Panc1 (cell line): ENCODE measurements around the gene CEP85L. TPM values are rescaled to one million over a fixed set of nuclear protein-coding genes. Genes with fewer than 3 reads are reported as not detected.

Source experiments
- ATAC-seq: fragments of 200-7000 bp; cut with Tn5 transposase; 2 replicates; pipeline ENCODE4 v1.9.1; 2020; ENCODE audit warnings: mild to moderate bottlenecking, moderate library complexity
- Bru-seq: library from RNA; stranded (reverse); fragments of 400-500 nt; gene quantifications from one replicate; lab custom pipeline; 2021; lab: Mats Ljungman, UMichigan
- BruChase-seq, 2 experiments: library from RNA; stranded (reverse); fragments of 400-500 nt; gene quantifications; one replicate each; lab custom pipeline; 2021; lab: Mats Ljungman, UMichigan
- BruUV-seq: library from RNA; stranded (reverse); fragments of 400-500 nt; replicated peaks from 2 replicates; lab custom pipeline; 2021; lab: Mats Ljungman, UMichigan
- CTCF ChIA-PET: fragments of 300-600 bp; sonication (Branson Sonifier 250); formaldehyde crosslinking; loops from one replicate; lab custom pipeline; 2022; ENCODE audit warnings: antibody characterized with exemption; lab: Charles Lee
- POLR2A ChIA-PET: fragments of 300-600 bp; sonication (Branson Sonifier 250); formaldehyde crosslinking; loops from one replicate; lab custom pipeline; 2022; ENCODE audit warnings: antibody characterized with exemption; lab: Charles Lee
- DNase-seq: peaks from one replicate; pipeline ENCODE4 v3.0.0-alpha.2; 2010; ENCODE audit warnings: low read depth, low spot score
- H3K27ac ChIP-seq: 2 replicates; pipeline ENCODE4 v1.5.1; 2011; ENCODE audit warnings: mild to moderate bottlenecking, low read length, inconsistent platforms
- H3K27me3 ChIP-seq: fragments of 200-500 bp; sonication (Bioruptor generic); 2 replicates; pipeline ENCODE4 v1.6.0; 2014; ENCODE audit warnings: low read length, inconsistent platforms; ENCODE audit not compliant: control insufficient read depth, insufficient read depth
- H3K36me3 ChIP-seq: fragments of 200-500 bp; sonication (Bioruptor generic); 2 replicates; pipeline ENCODE4 v1.5.1; 2014; ENCODE audit warnings: inconsistent platforms, mild to moderate bottlenecking, low read length, moderate library complexity; ENCODE audit not compliant: control insufficient read depth, insufficient read depth
- H3K4me1 ChIP-seq: 2 replicates; pipeline ENCODE4 v1.5.1; 2011; ENCODE audit warnings: inconsistent platforms, mild to moderate bottlenecking, low read length, moderate library complexity; ENCODE audit not compliant: control insufficient read depth, insufficient read depth
- H3K4me3 ChIP-seq, 2 experiments: 2 replicates each; pipeline ENCODE4 v1.5.1; 2011 to 2012; ENCODE audit warnings: low read depth in 2 of 2, low read length in 2 of 2, mild to moderate bottlenecking in 2 of 2, inconsistent platforms in 1 of 2, moderate library complexity in 1 of 2
- H3K9me3 ChIP-seq: fragments of 200-500 bp; sonication (Bioruptor generic); 2 replicates; pipeline ENCODE4 v1.5.1; 2014; ENCODE audit warnings: low read depth, mild to moderate bottlenecking, inconsistent platforms, low read length, moderate library complexity; ENCODE audit not compliant: control insufficient read depth, insufficient read depth
- CTCF ChIP-seq: fragments of 450-650 bp; IDR thresholded peaks from 2 replicates; pipeline ENCODE4 v1.5.1; 2017; ENCODE audit warnings: mild to moderate bottlenecking
- POLR2AphosphoS5 ChIP-seq: IDR thresholded peaks from 2 replicates; pipeline ENCODE4 v1.6.1; 2012; ENCODE audit warnings: mild to moderate bottlenecking, low read depth, low read length, moderate library complexity
- REST ChIP-seq, 2 experiments: IDR thresholded peaks; 2 replicates each; pipeline ENCODE4 v1.6.1; 2011 to 2012; ENCODE audit warnings: low read depth in 2 of 2, control low read depth in 1 of 2, low read length in 1 of 2, mild to moderate bottlenecking in 1 of 2, moderate library complexity in 1 of 2; ENCODE audit not compliant: insufficient read depth in 1 of 2
- SIN3A ChIP-seq: IDR thresholded peaks from 2 replicates; pipeline ENCODE4 v1.6.1; 2012; ENCODE audit warnings: low read depth, mild to moderate bottlenecking, low read length, moderate library complexity, borderline replicate concordance; ENCODE audit not compliant: insufficient read depth
- TCF7L2 ChIP-seq: IDR thresholded peaks from 2 replicates; pipeline ENCODE4 v1.6.1; 2011; ENCODE audit warnings: mild to moderate bottlenecking, low read depth, low read length, inconsistent platforms
- in situ Hi-C: cut with HindIII; loops from 2 replicates; pipeline ENCODE4 v1.10.0; 2016; ENCODE audit warnings: low sequenced_read_pairs, low pct_unique_long_range_greater_than_20kb
- intact Hi-C: fragments of 100-400 bp; cut with micrococcal nuclease; formaldehyde crosslinking; loops from one replicate; pipeline ENCODE4 v1.10.0; 2022; ENCODE audit not compliant: unreplicated experiment
- long read RNA-seq: library from polyadenylated mRNA; unstranded; transcript quantifications from one replicate; pipeline ENCODE4 v2.0.0, GENCODE V29; 2021; ENCODE audit not compliant: unreplicated experiment
- polyA plus RNA-seq: library from polyadenylated mRNA; unstranded; fragments of >200 nt; gene quantifications from one replicate; pipeline ENCODE4 v1.2.1, GENCODE V29; 2012; ENCODE audit warnings: missing spikeins; ENCODE audit not compliant: insufficient read length
- total RNA-seq: library from RNA; stranded (reverse); gene quantifications from one replicate; pipeline ENCODE4 v1.2.1, GENCODE V29; 2021; ENCODE audit not compliant: unreplicated experiment

CEP85L gene
- total RNA-seq (6.7 TPM), Bru-seq, nascent RNA (percentile 76 among the genes with signal in this experiment), BruChase-seq, experiment 1, labeled RNA remaining after a 2-hour chase (percentile 64 among the genes with signal in this experiment), BruChase-seq, experiment 2, labeled RNA remaining after a 6-hour chase (percentile 58 among the genes with signal in this experiment)
- polyA plus RNA-seq: 1.3 TPM
- long read RNA-seq, full-length matches to known transcripts: 4 of 12 reads
- long read RNA-seq, partial matches to known transcripts: 8 of 12 reads
- long read RNA-seq, other reads (novel, unspliced or antisense): 0 of 12 reads

- intact Hi-C loops (loop anchor here (5.0 kb wide), 1 partner anchor 246 kb away; no protein-coding TSS in a partner anchor), in situ Hi-C loops (no loop called here)
- Histone ChIP-seq H3K4me1 (peaks cover 20% of the 10 kb centered on the region), H3K36me3 (no peaks in the 10 kb centered on the region), H3K9me3 (no peaks in the 10 kb centered on the region), H3K27ac (peak within 1 kb of the TSS; percentile 88), H3K27me3 (peaks cover 5% of the 10 kb centered on the region; the same call in 1 of the 2 replicates), H3K4me3 (peak within 1 kb of the TSS; percentile 81 to 90)
- ChIA-PET CTCF (interaction anchor here (0.6 kb wide), 1 partner anchor 54 kb away, joined by 6 read pairs; no protein-coding TSS in a partner anchor), POLR2A (interaction anchor here (0.5 to 0.7 kb wide), 3 partner anchors 30 to 584 kb away, joined by 3 to 4 read pairs (median 3); no protein-coding TSS in a partner anchor)
- peak; percentile 38 for DNase-seq
- BruUV-seq: no TSS peak
- TF ChIP-seq CTCF (no peak), POLR2AphosphoS5 (peak; percentile 68; the same call in 1 of the 2 replicates), REST (IDR thresholded peaks at IDR 0.05; ENCODE audit: insufficient read depth in 1 of 2, low read depth in 2 of 2, low read length in 1 of 2) (no peak), TCF7L2 (peak; percentile 9; the same call in 1 of the 2 replicates), SIN3A (0 out of 2 replicates have a peak, but pooled peaks have one; percentile 37)
- ATAC-seq: peak; percentile 98
Observed at GRCh38 chr6:118651282-118652050, at the start of gene CEP85L. CEP85L (minus strand) TSS chr6:118651591; CDS start chr6:118651269, 322 bp downstream.

- Histone ChIP-seq H3K27me3 (no peaks in the 10 kb centered on the region), H3K4me1 (no peaks in the 10 kb centered on the region), H3K4me3 (no peak overlapping the region), H3K36me3 (no peaks in the 10 kb centered on the region), H3K9me3 (no peaks in the 10 kb centered on the region), H3K27ac (no peak overlapping the region)
- intact Hi-C loops (no loop called here), in situ Hi-C loops (no loop called here)
- TF ChIP-seq TCF7L2 (no peak), REST (IDR thresholded peaks at IDR 0.05; ENCODE audit: insufficient read depth in 1 of 2, low read depth in 2 of 2, low read length in 1 of 2) (no peak)
- ATAC-seq (no peak), DNase-seq (no peak)
- no TSS peak for BruUV-seq
- ChIA-PET CTCF (no interaction called here), POLR2A (no interaction called here)
Observed at GRCh38 chr6:118700531-118700930, 49.1 kb upstream of the CEP85L start.
